HL-60/S4 (cell line): ENCODE measurements around the gene ZMIZ1.

Source experiments
- in situ Hi-C: fragments of 300-500 bp; cut with MboI; formaldehyde crosslinking; loops from 2 replicates; pipeline ENCODE4 v1.14.3; 2022; ENCODE audit warnings: low sequenced_read_pairs

Gene ZMIZ1

DNA sequence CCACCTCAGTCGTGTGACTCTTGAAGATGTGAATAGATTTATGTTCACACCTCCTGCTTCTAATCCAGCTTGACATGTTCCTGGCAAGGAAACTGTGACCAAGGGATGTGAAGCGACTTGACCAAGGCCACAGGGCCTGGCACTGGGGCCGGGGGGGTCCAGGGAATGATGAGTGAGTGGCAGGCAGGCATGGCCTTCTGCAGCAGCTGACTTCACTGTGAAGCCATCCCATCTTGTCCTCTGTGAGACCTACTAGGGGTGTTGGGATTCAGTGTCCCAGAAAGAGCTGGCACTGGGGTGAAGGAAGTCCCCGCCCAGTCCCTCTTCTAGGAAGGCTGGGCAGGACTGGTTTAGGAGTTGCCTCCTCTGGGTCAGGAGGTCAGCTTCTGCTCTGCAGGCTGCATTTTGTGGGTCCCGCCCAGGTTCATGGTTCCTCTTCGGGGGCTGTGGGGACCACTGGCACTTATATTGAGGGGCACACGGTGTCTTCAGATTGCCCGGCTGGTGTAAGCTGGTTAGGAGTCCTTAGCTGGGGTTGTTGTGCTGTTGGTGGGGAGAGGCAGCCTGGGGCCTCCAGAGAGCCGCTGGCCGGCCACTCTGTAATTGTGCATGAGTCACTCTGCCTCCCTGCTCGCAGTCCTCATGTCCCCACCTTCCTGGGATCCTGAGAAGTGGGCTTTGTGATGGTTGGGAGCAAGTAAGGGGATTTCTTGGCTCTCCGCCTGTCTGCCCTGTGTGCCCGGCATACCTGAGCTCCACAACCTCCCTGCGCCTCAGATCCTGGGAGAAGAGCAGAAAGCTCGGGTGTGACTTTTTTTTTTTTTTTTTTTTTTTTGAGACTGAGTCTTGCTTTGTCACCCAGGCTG is 11.0 kb downstream of the ZMIZ1 start:
- in situ Hi-C loops: no loop called here

DNA sequence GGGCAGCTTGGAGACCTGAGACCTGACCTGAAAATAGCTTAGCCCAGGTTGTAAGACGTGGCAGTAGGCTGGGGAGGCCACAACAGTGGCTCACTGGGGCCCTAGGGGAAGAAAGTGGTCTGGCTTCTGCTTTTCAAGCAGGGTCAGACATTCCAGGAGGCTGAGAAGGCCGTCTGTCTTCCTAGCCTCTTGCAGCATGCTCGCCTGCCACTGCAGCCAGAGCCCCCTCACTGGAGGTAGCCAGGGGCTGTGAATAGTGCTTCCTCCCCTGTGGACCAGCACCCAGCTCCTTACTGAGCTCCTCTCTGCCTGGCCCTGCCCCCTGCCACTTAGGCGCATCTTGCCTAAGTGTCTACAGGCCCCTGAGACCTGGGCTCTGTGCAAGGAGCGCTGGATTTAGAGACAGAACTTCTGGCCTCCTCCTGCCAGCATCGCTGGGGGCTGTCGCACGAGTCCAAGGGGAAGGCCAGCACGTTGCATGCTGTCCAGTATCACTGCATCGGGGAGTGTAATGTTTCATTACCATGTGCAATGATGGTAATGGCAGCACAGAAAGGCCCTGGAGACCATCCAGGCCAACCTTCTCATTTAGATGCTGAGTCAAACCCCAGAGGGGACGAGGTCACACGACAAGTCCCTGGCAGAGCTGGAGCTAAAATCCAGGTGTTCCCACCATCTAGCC is 12.7 kb downstream of the ZMIZ1 start:
- in situ Hi-C loops: no loop called here

DNA sequence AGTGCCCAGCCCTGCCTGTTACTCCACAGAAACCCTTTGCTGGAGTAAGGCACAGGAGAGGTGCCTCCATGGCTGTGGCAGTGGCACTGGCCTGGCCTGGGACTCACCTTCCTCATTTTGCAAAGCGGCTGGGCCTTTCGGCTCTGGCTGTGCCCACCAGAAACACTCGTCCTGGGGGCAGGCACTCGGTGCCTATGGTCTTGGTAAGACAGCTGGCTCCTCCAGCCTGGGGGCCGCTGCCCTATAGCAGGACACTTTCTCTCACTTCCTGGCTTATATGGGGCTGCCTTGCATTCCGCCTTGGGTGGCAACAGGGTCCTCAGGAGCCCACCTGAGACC is 13.2 kb downstream of the ZMIZ1 start:
- in situ Hi-C loops: no loop called here

DNA sequence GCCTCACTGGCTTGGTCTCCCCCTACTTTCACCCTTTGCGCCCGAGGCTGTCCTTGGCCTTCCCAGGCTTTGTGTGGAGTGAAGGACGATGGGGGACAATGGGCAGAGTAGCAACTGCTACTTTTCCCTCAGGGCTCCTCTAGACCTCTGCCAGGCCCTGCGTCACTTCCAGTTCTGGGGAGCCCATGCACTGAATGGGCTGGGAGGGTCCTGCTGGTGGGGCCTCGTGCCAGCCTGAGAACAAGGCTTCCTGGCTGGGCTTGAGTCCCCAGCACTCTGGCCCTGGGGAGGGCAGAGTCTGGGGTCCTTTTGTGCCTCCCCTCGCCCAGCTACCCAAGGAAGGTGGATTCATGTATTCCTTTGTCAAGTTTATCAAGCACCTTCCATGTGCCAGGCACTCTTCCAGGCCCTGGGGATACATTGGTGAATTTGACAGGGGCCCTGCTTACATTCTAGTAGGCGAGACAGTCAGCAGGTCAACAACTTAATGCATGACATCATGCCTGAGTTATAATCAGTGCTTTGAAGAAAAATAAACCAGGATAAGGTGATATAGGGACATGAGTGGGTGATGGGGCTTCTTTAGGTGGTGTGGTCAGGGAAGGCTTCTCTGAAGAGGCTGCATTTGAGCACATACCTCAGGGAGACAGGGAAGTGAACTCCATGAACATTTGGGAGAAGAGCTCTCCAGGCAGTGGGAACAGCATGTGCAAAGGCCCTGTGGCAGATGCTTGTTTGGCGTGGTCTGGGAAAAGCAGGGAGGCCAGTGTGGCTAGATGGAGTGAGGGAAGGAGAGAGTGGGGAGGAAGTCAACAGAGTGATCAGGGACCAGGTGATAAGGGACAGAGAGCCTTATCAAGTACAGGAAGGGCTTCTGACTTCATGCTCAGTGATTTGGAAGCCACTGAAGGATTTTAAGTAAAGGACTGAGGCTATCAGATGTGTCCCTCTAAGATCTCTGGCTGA is 14.1 kb downstream of the ZMIZ1 start:
- in situ Hi-C loops: no loop called here

DNA sequence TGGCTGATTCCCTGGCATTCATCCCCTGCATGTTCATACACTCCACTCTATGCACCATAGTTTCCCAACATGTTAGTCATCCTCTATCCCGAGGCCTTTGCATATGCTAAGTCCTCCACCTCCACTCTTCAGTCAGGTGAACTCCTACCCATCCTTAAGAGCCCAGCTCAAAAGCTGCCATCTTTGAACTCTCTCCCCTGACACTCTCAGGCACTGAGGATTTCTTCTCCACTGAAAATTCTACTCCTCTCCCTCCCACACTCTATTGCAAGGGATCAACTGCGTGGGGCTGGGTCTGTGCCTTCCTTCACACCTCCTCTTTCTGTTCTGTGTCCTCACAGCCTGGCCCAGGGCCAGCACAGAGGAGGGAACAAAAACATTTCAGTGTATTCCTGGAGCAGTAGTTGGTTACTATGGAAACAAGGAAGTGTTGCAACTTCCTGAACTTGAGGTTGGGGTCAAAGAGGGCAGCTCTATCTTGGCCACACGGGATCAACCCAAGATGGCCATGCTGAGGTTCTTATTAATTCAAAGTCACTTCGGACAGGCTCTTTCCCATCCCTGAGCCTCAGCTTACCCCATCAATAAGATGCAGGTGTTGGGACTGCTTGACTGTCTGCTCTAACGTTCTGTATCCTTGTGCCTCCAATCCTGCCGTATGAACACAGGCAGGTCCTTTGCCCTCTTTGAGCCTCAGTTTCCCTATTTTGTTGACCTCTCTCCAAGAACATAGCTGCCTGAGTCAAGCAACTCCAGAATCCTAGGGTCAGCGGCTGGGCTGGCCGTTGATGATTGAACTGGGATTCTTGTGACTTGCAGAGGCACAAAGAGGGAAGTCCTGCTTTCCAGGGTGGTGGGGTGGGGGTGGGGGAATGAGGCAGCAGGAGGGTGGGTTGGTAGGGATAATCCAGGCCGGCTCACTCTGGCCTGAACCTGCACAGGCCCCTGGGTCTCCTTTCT is 15.5 kb downstream of the ZMIZ1 start:
- in situ Hi-C loops: no loop called here

DNA sequence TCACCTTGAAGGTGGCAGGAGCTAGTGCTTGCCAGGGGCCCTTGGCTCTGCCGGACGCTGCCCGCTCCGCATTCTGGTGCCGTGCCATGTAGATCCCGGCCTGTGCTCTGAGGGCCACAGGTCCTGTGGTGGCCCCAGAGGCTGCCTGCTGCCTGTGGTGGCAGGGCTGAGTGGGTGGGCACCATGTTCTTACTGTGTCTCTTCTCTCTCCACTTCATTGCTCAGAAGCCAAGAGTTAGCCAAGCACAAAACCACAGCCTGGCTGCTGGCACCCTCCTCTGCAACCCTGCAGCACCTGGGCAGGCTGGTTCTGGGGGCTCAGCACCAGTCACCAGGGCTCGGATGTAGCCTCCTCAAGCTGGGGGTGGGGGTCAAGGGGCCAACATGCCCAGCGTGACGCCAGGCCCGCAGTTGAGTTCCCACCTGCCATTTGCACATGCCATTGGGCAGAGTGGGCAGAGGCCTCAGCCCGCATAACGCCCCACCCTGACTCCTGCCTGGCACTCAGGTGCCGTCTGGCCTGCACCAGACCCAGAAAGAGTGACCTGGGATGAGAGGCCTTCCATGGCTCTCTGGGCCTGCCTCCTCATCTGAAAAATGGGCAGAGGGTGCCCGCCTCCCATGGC is 16.3 kb downstream of the ZMIZ1 start:
- in situ Hi-C loops: no loop called here

DNA sequence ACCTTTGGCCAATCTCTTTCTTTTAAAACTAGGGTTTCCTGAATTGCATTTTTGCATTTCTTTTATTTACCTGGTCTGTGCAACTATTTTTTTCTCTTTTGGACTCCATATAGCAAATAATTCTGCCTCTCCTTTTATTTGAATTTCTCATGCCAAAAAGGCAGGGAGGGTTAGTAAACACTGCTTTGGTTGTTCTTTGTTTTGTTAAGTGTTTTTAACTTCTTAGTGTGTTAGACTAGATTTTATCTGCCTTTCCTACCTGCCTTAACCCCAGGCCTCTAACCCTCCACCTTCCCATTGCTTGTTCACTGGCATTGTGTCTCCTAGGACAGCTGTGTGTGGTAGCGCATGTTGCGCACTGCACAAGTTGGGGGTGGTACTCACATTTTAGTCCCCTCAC is 18.1 kb downstream of the ZMIZ1 start:
- in situ Hi-C loops: no loop called here

DNA sequence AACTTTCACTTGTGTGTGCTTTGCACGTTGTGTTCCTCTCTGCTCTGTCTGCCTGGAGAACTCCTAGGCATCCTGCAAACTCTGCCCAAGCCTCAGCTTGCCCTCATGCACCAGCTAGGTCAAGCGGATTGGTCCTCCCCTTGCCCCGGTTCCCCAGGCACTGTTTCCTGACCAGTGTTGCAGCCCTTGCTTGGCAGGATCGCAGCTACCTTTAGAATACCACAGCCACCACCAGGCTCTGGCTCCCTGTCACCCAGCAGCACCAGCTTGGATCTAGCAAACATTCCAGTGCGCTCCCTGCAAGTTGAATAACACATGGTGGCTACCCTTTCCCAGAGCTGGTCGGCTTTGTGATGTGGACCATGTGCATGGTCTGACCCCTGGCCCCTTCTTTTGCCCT is 19.0 kb downstream of the ZMIZ1 start:
- in situ Hi-C loops: no loop called here

DNA sequence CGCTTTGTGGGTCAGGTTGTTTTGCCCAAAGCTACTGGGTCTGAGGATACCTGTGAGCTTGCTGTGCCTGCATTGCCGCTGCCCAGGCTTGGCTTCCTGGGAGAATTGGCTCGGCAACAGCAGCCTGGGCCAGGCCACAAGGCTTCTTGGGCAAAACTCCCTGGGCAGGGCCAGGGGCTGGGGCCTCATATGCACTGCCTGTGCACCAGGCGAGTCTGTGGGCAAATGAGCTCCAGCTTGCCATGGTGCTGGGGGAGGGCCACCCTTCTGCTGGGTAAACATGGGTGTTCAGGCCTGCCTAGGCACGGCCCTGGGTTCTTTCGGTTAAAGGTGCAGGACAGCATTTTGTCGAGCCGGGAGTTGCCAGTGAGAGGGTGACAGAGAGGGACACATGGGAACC is 19.4 kb downstream of the ZMIZ1 start:
- in situ Hi-C loops: no loop called here

DNA sequence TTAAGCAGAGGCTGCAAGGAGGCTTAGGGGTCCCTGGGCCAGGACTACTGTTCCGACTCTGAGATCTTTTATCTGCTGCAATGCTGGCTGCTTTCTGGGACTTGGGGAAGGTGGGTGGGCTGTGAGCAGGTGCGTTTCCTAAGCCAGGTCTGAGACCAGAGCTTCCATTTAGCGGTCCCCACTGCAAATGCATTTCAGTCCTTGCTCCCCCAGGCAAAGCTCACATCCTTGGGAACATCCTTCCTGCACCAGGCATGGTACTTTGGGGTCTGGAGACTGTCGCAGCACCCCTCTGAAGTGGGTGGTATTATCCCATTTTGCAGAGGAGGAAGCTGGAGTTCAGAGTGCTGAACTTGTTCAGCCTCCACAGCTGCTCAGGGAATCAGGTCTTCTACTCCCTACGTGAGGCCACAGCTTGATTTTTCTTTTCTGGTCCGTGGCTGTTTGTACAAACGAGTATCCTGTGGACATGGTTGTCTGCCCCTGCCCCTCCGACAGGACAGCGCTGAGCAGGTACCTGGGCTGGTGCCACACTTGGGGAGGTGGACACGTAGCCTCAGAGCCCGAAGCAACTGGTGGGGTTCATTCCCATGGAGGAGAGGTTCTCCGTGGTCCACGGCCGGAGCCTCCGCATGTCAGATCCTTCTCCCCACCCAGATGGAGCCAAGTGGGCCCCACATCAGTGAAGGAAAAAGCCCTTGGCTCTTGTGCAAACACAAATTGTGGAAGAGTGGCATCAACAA is 20.0 kb downstream of the ZMIZ1 start:
- in situ Hi-C loops: no loop called here

DNA sequence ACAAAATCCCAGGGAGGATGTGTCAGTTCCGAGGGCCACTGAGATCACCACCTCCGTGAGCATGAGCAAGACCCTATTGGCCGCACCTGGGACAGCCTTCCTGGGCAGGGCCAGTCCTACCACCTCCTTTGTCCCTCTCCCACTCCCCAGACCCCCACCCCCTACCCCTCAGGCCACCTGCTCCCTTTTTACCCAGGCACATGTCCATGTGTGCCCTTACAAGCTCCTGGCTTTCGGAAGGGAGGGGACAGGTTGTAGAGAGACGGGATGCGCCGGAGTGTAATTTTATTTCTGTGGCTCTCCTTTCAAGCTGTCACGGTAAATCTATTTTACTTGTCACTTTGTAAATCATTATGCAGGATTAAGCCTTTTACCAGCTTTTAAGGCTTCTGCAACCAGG is 20.9 kb downstream of the ZMIZ1 start:
- in situ Hi-C loops: no loop called here

DNA sequence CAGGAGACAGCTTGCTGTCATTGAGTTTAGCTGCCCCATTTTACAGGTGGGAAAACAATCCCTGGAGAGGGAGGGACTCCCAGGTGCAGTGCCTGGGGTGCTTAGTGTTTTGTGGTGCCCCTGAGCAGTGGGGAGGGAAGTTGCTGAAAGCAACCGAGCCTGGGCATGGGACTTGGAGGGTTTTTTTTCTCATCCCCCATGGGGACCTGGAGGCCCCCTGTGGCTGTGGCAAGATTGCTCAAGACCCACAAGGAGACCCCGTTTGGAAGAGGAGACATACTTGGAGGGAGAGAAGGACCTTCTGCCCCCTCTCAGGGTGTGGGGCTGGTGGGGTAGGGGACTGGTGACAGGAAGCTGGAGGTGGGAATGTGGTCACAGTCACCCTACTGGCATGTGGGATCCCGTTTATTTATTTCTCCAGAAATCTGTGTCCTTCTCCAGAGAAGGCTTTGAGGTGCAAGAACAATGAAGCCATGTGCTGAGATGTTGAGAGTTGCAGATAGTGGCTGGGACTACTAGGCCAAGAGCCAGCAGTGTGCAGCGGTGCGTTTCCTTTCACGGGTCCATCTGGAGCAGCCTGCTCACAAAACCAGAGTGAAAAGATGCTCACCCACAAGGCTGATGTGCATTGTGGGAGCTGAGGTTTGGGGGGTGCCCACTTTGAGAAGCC is 21.5 kb downstream of the ZMIZ1 start:
- in situ Hi-C loops: no loop called here

DNA sequence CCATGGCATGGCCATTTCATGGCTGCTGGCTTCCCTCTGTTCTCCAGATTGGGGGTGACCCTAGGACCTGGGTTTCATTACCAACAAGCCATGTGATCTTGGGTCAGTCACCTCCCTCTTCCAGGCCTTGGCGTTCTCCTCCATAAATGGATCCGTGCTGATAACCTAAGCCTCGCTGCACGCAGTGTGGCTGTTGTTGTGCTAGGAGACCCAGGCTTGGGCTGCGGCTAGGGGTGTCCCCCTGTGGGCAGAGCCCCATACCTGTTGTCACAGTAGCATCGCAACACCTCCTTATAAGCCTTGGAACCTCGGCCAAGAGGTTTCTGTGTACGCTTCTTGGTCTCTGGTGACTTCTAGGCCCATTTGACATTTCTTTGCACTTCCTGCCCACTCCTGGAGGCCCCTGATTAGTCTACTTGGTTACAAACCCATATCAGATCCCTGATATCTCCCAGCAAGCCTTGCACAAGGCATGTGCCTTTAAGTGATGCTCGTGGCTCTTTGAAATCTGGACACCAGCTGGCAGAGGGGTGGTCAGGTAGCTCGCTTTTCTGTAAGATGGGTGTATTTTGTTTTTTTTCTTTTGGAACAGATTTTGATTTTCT is 23.6 kb downstream of the ZMIZ1 start:
- in situ Hi-C loops: no loop called here

DNA sequence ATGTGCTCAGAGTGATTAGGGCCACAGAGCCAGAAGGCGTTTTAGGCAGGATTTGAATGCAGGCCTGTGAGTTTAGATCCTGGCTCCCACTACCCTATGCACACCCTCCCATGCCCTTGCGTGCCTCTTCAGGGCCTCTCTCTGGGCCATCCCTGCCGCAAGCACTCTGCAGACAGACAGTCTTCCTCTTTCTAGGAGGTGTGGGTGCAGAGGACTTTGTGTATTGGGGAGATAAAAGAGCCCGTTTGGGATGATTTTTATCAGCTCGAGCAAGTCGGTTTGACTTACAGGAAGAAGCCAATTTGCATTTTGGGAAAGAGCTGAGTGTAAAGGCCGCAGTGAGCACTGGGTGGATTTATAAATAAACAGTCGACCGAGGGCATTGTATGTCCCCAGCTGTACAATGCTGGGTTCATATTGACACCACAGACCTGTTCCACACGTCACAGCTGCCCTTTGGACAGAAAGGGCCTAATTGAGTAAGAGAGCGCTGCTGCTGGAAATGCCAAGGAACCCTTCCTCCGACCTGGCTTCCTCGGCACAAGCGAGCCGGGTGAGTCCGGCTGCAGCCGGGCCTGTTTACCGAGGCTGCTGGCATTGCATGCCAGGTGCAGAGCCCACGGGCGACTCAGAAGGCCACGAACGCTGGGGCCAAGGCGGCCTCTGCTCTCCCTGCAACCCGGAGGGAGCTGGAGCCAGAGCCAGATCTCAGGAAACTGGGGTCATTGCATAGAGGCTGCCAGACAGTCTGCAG is 25.1 kb downstream of the ZMIZ1 start:
- in situ Hi-C loops: no loop called here

DNA sequence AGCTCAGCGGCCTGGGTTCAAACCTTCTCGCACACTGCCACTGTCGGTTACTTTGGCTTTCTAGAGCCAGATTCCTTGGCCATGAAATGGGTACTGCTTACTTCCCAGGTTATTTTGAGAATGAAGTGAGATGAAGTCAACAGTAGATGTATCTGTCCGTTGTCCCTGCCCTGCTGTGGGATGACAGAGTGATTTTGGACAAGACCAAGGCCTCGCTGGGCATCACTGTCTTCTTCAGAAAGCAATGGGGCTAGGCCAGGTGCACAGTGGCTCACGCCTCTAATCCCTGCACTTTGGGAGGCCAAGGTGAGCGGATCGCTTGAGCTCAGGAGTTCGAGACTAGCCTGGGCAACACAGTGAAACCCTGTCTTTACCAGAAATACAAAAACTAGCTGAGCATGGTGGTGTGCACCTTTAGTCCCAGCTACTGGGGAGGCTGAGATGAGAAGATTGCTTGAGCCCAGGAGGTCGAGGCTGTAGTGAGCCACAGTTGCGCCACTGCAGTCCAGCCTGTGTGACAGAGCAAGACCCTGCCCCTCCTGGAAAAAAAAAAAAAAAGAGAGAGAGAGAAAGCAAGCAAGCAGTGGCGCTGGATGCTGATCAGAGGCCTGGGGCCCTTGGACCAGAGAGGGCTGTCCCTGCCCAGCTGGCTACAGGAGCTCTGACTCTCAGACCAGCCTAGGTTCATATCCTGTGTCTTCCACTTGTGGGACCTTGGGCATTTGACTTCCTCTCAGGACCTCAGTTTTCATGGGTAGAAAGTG is 25.8 kb downstream of the ZMIZ1 start:
- in situ Hi-C loops: no loop called here

DNA sequence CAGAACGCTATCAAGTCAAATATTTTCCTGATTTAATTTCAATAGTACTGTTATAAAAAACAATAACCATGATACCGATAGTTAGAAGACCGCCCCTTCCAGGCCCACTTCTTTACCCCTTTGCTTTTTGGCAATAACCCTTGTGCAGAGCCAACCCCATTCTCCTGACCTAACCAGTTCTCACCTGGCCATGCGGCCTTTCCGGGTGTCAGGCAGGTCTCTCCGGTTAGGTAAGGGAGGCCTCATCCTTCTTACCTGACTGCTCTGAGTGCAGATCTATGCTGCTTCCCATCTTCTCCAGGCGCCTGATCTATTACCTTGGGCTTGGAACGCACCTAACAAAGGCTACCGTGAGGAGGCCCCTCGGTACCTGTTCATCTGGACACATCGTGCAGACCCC is 26.6 kb downstream of the ZMIZ1 start:
- in situ Hi-C loops: no loop called here

DNA sequence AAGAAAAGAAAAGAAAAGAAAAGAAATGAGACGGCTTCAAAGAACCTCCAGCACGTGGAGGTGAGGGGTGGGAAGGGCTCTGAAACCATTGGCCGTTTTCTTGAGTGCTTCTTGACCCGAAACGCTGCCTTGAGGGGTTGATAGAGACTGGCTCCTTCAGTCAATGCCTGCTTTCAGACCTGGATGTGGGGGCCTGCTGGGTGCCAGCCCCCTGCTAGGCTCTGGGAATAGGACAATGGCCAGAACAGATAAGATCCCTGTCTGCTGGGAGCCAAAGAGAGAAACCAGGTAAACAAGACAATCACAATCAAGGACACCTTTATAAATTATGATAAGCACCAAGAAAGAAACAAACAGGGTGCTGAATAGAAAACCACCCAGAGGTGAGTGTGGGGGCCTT is 27.7 kb downstream of the ZMIZ1 start:
- in situ Hi-C loops: no loop called here
